Muscle layer of duodenum (tissue), 2 donors: ENCODE measurements around the gene CEP85.

ENCODE experiments used
- H3K27ac ChIP-seq: one replicate; pipeline ENCODE4 v1.7.0; 2013; ENCODE audit warnings: mild to moderate bottlenecking, low read length
- H3K27me3 ChIP-seq: one replicate; pipeline ENCODE4 v1.7.0; 2013; ENCODE audit warnings: low read depth, mild to moderate bottlenecking, control low read depth, low read length
- H3K36me3 ChIP-seq, 2 donors: one replicate each; pipeline ENCODE4 v1.7.0; 2013; ENCODE audit warnings: low read length in 2 of 2, control low read depth in 1 of 2, mild to moderate bottlenecking in 1 of 2; ENCODE audit not compliant: insufficient read depth in 2 of 2, control insufficient read depth in 1 of 2
- H3K4me1 ChIP-seq, 2 donors: one replicate each; pipeline ENCODE4 v1.7.0; 2013; ENCODE audit warnings: low read length in 2 of 2, mild to moderate bottlenecking in 2 of 2, control low read depth in 1 of 2, moderate library complexity in 1 of 2; ENCODE audit not compliant: insufficient read depth in 2 of 2, control insufficient read depth in 1 of 2
- H3K4me3 ChIP-seq, 2 donors: one replicate each; pipeline ENCODE4 v1.7.0; 2013; ENCODE audit warnings: low read length in 2 of 2, low read depth in 1 of 2, mild to moderate bottlenecking in 1 of 2
- H3K9me3 ChIP-seq, 2 donors: one replicate each; pipeline ENCODE4 v1.7.0; 2013; ENCODE audit warnings: low read length in 2 of 2, control low read depth in 1 of 2, mild to moderate bottlenecking in 1 of 2; ENCODE audit not compliant: control insufficient read depth in 1 of 2
- donor health status: healthy.

CEP85 gene

GRCh38 chr1:26323382-26323781 lies 89.4 kb downstream of the CEP85 start:
- Histone ChIP-seq H3K36me3 (no peaks in the 10 kb centered on the region), H3K4me3 (no peak overlapping the region)

GRCh38 chr1:26324550-26324949 lies 90.5 kb downstream of the CEP85 start:
- no peaks in the 10 kb centered on the region for H3K27me3 ChIP-seq
- H3K4me3 ChIP-seq = no peak overlapping the region
- no peaks in the 10 kb centered on the region for H3K36me3 ChIP-seq

More at GRCh38 chr1:26323382-26323781, 89.4 kb downstream of the CEP85 start:
- no peak overlapping the region for H3K27ac ChIP-seq
- H3K9me3 ChIP-seq = no peaks in the 10 kb centered on the region
- H3K27me3 ChIP-seq = no peaks in the 10 kb centered on the region
- H3K4me1 ChIP-seq = peaks cover 0 to 9% of the 10 kb centered on the region in 2 donors

GRCh38 chr1:26327956-26328362 lies 94.0 kb downstream of the CEP85 start:
- no peaks in the 10 kb centered on the region for H3K9me3 ChIP-seq
- peaks cover 4% of the 10 kb centered on the region for H3K27me3 ChIP-seq
- H3K36me3 ChIP-seq = no peaks in the 10 kb centered on the region
- H3K27ac ChIP-seq = no peak overlapping the region
- no peaks in the 10 kb centered on the region for H3K4me1 ChIP-seq
- no peak overlapping the region for H3K4me3 ChIP-seq

More at GRCh38 chr1:26324550-26324949, 90.5 kb downstream of the CEP85 start:
- Histone ChIP-seq H3K27ac (no peak overlapping the region), H3K9me3 (no peaks in the 10 kb centered on the region), H3K4me1 (peaks cover 0 to 9% of the 10 kb centered on the region in 2 donors)
